GM18508 (cell line): ENCODE results near the gene SNAP25.

ENCODE experiments used
- ATAC-seq: cut with Tn5 transposase; IDR thresholded peaks from one replicate; pipeline ENCODE4 v1.9.1; 2021; ENCODE audit warnings: moderate number of reproducible peaks; ENCODE audit not compliant: insufficient read depth, unreplicated experiment

Gene SNAP25

DNA sequence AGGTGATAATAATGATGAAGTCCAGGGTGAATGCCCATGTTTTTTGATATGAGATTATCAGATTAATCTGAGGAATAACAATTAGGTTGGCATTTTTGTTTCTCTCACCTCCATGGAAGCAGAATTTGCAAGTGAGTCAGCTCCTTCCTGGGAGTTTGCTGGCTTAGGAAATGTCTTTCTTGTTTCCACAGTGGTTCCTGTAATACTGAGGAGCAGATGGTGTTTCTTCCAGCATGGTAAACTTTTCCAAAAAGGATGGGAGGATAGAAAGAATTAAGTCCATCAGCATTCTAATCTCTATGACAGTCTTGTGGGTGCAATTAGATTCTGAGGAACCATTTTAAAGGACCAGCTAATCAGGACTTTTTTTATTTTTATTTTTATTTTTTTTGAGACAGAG, 40.5 kb downstream of the SNAP25 start:
- ATAC-seq = no peak

DNA sequence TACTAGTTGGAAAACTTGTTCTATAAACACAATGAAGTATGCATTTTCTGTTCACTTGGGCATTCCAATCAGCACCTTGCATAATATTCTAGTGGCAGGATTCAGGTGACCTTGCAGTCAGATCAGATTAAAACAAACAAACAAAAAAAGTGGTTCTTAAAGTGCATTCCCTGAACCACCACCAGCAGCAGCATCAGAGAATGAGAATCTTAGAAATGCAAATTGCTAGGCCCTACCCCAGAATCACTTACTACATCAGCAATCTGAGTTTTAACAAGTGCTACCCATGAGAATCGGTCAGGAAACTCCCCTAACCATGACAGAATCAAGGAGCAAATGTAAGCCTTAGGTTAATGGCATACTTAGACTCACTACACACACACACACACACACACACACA, 41.7 kb downstream of the SNAP25 start:
- no peak for ATAC-seq

DNA sequence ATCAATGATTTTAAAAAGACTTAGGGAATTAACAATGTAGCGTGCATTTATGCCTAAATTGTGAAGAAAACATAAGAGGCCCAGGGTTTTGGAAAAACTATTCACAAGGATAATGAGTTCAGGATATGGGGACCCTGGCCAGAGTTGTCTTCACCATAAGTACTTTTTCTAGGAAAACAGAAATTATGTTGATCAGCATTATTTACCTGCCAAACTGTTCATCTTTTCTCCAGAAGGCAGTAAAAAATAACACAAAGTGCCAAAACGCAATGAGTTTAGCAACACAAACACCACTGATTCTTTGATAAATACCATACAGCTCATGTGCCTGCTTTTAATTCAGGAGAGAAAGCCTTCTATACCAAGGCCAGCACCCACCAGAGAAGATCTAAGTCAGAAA, 43.1 kb downstream of the SNAP25 start:
- ATAC-seq = no peak

DNA sequence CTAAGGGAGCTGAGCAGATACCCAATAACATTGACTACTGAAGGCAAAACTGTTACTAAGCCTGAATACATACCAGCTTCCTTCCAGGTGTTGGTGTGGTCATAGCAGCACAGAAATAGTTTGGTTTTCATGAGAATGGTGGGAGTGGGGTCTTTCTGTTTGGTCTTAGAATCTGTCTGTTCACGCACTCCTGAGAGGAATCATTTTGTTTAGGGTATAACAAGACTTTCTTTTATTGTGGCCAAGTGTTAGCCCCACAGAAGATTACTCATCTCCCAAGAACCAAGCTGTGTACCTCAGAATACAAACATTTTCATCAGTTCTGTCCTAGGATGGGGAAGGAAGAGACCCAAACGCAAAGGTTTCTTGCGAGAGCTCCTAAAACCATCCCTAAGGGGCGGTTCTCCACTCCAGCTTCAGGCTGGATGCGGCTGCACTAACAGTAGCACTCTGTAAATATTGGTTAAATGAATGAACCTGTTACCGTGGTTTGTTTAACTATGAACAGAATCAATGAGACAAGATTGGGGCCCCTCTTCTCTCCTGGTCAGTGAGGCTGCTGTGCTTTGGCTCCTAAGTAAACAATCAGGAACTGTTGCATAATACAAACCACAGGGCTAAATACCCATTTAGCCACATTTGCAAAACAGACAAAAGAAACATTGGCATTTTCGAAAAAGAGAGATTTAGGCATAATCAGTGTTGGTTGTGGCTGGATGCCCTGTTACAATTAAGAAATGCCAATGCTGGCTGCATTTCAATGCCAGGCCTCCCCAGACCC, 44.9 kb downstream of the SNAP25 start:
- ATAC-seq = no peak

DNA sequence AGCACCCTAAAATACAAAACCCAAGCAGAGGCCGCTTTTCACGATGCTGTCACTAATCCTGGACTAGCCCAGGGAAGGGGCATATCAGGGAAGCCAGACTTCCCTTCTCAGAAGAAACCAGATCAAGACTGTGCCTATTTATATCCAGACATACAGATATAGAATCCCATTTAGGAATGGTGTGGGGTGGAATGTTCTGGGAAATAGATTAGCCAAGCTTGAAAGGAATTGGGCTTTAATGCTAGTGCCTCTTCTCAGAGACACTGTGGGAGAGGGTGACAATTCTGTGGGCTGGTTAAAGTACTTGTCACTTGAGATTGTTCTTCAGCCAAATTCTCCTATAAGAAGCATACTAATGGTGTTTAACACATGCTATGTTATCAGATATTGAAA, 45.5 kb downstream of the SNAP25 start:
- ATAC-seq = no peak

DNA sequence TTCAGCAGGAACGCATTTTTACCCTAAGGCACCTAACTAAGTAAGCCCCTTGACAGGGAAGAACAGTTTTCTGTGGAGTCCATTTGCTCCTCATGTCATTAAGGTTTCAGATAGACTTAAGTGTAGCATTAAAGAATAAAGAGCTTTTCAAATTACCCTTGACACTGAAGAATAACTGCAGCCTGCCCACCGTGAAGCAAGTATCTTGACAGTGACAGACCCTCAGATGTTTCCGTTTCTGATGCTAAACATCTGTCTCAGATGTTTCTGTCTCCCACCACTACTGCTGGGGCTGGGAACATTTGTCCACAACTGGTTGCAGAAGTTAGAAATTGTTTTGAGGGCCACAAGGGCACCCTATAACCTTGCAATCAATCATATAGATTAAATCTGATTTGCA, 50.0 kb downstream of the SNAP25 start:
- no peak for ATAC-seq

DNA sequence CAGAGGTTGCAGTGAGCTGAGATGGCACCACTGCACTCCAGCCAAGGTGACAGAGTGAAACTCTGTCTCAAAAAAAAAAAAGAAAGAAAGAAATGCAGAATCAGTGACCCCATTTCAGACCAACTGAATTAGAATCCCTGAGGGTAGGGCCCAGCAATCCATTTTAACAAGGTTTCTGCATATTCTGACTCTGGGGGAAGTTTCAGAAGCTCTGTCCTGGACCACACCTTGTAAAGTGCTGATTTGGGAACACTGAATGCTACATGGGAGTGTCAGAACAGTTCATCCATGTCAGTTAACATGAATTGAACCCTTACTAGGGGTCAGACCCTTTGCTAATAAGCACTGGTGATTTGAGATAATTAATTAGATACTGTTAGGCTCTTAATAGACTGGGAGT, 52.0 kb downstream of the SNAP25 start:
- no peak for ATAC-seq

DNA sequence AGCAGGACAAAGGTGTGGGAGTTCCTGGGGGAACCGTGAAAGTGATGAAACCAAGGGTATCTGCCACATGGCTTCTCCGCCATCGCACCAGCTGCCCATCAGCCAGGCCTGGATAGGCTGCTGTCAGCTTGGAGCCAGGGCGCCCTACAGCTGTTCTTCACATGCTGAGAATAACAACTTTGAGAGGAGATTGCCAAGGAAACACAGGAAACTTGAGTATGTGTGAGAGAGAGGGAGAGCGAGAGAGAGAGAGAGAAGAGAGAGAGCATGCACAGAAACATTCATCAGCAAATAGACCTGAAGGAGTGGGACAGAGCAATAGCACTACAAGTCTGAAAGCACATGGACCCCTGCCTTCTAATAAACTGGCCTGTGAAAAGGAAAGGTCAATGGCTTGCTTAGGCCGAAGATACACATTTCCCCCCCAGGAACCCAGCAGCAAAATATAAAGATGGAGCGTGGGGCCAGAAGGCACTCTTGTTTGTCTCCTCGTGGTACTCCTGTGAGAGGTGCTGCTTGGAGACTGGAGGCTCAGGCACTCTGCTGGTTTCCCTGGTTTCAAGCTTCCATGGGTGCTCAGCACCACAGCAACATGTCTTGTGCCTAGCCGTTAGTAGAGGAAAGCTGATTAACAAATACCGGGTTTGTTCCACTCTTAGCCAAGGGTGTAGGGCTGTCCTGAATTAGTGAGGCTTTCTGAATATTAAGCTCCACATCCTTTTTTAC, 53.0 kb downstream of the SNAP25 start:
- ATAC-seq = no peak

DNA sequence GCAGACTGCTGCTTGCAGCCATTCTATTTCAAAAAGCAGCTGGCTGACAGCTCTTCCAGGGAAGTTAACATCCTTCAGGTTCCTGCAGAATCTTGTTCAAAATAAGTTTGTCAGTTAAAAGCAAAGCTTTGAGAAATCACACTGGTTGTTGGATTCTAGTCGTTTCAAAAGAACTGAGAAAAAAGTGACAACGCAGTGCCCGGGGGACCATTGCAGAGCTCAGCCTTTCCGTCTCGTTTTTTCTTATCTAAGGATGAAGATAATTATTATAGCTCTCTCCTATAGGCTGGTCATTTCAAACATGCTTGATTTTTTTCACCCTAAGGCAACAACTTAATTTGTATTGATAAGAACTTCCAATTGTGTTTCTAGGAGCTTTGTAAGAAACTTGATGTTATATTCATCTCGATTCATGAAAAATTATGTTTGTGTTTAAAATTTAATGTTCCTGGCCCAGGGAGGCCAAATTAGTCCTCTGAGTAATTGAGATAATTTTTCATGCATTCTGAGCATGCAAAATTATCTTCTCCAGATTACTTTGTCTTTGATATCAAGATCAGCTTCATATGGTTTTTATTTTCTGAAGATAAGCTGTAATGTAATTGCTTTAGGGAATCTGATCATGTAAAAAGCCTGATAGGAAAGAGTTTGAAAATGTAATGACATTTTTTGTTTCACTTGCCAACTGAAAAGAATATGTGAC, 58.4 kb downstream of the SNAP25 start:
- ATAC-seq = no peak

DNA sequence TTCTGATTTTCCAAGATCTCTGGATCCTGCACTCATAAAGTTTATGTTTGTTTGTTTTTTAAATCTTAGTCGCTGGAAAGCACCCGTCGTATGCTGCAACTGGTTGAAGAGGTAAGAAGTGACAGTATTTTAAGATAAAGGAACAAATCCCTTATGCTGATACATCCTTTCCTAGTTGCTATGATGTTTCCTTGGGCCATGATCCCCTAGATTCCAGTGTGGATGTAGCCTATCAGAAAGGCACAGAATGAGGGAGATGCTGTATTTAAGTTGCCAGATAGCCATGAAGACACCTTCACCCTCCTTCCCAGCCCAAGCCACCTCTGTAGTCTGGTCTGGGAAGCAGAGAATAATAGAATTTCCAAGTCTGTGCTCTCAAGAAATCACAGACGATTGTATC, 59.0 kb downstream of the SNAP25 start:
- no peak for ATAC-seq

DNA sequence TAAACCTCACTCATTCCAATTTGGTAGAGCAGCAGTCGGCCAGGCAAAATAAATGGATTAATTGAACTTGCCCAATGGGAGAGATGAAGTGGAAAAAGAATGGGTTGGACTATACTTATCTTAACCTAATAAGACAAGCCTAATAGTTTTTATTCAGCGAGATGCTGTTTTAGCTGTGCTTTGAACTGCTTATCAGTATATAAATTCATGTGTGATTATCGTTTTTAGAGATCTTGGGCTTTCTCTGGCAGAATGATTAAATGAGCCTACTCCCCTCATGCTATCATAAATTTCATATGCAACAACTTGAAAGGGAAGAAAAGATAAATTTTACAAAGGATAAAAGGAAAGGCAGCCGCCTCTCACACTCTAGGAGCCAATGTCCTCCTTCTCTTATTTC, 59.8 kb downstream of the SNAP25 start:
- ATAC-seq = no peak

DNA sequence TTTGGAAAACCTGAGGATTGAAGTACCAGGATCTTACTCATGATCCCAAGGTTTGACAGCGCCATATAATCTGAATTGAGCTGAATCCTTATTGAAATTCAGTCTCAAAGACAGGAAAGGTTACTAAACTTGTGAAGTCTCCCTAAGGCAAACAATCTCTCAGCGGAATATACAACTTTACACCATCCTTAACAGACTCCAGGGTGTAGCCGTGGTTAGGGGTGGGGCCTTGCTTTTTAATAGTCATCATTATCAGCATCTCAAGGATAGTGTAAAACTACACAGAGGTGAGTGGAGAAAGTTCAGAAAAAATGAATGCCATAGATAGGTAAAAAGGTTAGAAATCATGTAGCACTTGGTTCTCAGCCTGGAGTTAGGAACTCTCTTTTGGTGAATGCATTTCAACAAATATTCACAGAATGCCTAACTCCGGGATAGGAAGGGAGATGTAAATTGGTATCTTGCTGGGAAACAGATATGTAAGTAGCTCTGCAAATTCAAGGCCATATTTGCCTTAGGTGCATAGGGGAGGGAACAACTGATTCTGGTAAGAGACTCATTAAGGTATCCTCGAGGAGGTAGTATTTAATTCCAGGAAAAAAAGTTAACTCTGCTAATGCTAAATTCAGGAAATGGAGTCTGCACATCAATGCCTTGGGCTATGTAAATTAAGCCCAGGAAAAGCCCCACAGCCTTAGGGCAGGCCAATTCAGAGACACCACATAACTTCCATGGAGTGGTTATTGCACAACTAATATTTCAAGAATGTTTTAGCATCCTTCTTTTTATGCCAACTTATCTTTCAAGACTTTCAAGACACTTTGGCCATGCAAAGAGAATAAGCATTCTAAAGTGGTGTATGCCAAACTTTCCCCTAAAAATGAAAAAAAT, 61.6 kb downstream of the SNAP25 start:
- no peak for ATAC-seq

DNA sequence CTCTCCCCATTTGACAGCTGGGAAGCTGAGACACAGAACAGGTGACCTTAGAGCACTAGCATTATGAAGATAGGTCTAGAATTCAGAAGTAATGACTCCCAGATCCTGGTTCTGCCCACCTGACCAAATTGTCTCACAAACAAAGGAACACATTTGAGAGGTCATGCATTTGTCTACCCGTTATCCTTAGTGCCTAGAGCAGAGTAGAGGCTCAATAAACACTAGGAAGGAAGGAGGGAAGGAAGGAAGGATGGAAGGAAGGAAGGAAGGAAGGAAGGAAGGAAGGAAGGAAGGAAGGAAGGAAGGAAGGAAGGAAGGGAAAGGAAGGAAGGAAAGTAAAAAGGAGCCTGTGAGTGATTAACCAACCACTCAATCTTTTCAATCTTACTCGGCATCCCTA, 63.3 kb downstream of the SNAP25 start:
- ATAC-seq = no peak

DNA sequence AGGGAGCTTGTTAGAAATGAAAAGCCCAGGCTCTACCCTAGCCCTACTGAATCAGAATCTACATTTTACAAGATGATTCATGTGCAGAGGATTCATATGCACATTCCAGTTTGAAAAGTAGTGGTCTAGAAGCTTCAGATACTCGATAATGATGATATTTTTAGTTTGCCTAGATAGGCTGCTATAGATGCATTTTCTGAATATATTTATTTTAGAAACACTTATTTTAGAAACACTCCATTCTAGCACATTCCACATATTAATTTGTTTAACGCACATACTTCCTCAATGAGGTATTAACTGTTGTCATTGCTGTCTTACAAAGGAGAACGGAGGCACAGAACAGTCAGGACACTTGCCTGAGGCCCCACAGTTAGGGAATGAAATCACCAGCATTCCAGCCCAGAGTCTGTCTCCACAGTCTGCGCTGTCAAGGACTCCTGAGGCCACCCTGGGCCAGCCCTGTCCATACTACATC, 64.4 kb downstream of the SNAP25 start:
- no peak for ATAC-seq

DNA sequence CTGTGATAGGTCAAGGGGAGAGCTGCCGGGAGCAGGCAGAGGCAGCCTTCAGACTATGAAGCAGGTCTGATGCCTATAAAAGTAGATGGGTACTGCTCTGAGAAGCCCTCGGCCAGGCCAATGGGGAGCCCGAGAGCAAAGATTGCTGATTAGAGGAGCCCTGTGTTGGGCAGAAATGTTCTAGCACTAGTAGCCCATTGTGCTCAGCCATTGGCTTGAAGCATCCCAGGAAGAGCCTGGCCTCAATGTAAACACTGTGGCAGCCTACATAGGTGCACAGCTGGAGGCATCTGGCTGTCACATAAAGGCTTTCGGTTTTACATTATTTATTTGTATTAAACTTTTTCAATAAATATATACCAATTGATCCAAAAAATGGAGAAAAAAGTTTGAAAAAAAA, 67.7 kb downstream of the SNAP25 start:
- ATAC-seq = no peak

DNA sequence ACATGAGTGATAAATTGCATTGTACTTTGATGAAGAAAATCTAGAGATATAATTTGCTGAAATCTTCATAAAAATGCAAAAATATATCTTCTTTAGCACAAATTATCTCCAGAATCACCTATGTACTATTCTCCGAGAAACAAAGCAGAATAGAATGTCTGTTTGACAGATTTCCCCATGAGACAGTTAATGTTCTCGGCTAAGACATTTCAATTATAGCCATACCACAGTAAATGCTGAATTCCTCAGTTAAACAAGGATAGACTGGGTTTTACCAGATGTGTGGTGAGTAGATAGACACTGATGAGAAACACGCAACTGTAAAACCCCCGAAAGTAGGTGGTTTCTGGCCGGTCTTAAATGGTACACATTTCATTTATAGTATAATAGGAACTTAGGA, 69.8 kb downstream of the SNAP25 start:
- no peak for ATAC-seq

DNA sequence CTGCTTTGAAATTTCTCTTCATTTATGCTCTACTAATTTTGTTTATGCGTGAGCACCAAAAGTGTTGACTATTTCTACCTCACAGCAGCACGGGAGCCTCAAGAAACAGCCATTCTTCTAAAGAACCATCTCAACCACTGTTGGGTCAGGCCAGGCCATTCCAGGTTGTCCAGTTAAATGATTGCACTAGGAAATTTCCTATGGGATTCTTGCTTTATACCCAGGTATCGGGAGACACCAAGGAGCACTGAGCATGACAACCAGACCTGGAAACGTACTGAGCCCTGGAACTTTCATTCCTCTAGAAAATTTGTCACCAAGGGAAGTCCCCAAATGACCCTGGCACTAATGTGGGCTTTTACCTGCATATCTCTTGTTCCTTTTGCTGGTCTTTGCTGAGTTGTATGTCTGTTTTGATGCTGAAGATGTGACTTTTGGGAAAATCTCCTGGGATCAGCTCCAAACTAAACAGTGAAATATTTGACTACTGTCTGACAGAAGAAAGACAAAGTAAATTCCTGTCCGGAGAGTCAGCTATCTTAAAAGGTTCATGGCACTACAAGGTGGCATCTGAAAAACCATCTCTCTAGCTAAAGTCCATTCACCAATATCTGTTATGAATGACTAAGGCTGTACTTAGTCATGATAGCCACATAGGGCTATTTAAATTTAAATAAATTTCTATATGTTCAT, 70.5 kb downstream of the SNAP25 start:
- ATAC-seq = no peak

DNA sequence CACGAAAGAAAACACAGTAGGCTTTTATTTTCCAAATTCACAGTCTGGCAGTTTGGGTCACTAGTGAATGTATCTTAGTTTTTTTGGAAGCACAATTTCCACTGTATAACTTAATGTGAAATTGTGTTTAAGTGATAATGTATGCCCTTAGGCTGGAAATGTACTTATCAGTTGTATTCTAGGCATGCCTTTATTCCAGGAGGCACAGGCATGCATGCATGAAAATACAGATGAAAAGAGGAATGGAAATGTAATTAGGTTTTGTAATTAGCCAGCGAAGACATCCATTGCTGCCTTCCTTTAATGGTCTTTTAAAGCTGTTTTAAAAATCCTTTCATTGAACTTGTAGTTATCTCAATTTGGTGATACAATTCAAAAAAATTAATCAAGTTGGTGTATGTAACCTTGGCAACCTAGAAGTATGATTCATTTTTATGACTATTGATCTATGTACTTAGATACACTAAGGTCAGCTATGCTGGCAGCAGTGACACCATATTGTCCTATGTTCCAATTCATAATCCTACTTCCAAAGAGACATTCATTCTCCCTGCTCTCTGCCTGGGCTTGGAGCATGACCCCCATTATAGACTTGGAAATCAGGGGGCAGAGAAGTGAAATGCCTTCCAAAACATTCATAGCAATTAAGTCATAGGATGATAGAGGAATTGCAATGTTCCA, 73.1 kb downstream of the SNAP25 start:
- no peak for ATAC-seq

DNA sequence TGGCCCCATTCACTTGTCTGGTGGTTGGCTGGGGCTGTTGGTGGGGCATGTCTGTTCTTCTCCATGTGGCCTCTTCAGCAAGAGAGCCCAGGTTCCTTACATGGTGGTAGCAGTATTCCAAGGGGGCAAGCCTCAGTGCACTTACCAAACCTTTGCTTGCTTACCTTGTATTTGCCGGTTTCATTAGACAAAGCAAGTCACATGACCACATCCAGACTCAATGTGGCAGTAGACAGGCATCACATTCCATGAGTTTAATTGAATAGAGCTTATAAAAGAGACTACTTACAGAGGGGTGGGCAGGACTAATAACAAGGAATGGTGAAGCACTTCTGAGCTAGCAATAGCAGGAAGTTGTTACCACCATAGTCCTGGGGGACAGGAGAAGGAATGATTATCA, 78.6 kb downstream of the SNAP25 start:
- no peak for ATAC-seq
